Ovary (tissue), 3 donors: ENCODE measurements around the gene FH.

Experiments
- CTCF ChIP-seq, 3 donors: fragments of 450-650 bp in 2 of 3; fragments of 200-600 bp in 1 of 3; IDR thresholded peaks; one replicate each; pipeline versions ENCODE4 v1.5.1 to v1.8.0; 2016 to 2022; ENCODE audit warnings: antibody characterized with exemption in 3 of 3, mild to moderate bottlenecking in 1 of 3
- EP300 ChIP-seq: sonication (generic); formaldehyde crosslinking; IDR thresholded peaks from one replicate; pipeline ENCODE4 v1.6.1; 2017; ENCODE audit warnings: antibody characterized with exemption
- POLR2A ChIP-seq: fragments of 450-650 bp; IDR thresholded peaks from one replicate; pipeline ENCODE4 v1.6.1; 2017; ENCODE audit warnings: antibody characterized with exemption, mild to moderate bottlenecking, moderate library complexity
- donor health status: DM: no; HTN: no; CAD: no.

GRCh38 chr1:241518476-241519307 is 863 bp downstream of the FH start:
- TF ChIP-seq CTCF (IDR thresholded peaks at IDR 0.05) (no peak), EP300 (no peak), POLR2A (no peak)
